D341Med (cell line): Measurements from ENCODE around the gene UBE2QL1.

ENCODE experiments used
- DNase-seq: peaks from one replicate; pipeline ENCODE4 v3.0.0; 2012; ENCODE audit warnings: low spot score

Gene UBE2QL1

DNA sequence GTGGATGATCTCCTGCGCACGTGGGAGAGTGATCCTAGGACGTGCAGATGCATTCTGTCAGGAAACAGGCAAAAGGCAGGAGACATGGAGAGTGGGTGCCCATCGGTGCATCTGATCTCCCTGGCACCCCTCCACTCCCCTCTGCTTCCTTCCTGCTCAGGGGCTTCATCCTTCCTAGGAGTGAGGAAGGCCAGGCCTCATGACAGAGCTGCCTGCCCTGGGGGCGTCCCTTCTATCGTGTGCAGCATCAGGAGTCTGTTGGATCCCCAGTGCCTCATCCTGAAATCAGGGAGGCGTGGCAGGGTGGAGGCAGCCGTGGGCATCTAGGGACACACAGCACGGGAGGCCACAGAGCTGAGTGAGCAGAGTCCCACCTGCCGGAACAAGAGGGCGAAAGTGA, 30.1 kb downstream of the UBE2QL1 start:
- no peak for DNase-seq

DNA sequence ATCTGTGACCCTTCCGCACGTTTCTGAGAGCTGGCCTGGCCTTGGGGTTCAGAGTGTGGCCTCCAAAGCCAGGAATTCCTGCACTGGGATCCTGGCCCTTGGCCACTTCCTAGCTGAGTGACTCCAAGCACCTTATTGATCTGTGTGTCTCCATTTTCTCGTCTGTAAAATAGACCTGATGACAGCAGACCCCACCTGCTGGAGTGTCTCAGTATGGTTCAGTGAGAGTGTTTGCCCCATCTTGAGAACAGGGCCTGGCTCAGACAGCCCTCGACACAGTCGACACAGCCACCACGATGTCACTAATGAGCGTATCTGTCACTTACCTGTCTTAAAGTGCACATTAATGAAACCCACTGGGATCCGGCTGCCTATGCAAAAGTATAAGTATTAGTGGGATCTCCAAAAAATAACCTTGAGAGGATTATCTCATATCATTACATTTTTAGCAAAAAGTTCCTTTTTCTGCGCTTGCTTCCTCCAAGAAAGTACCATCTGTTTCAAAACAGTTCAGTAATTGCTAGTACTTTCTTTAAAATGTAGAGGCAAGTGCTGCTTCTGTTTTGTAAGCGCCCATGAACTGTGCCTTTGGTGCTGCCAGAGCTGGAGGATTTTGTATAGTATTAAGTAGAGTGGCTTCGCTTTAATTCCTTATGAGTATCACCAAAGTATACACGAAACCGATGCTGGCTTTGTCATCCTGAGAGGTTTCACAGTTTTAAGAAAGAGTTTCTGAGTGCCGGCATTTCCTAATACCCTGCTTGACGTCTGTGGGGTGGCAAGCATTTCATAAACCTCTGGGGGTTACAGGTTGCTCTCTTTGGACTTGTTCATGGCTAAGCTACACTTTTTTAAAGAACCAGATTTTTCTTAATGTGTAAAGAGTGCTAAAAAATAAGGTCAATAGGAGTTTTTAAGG, 31.7 kb downstream of the UBE2QL1 start:
- no peak for DNase-seq

DNA sequence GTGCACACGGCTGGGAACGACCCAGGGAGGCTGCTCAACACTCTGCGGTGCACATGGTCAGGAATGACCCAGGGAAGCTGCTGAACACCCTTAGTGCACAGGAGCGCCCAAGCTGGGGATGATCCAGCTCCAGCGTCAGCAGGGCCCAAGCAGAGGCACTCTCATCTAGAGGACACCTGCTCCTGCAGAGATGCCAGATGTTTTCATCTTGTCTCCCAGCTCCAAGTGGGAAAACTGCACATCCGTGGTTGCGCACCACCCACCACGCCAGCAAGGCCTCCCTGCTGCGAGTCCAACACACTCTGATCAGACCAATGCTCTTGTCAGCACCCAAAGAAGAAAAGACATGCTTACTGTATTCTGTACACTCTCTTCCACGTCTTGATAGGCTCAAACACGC, 34.1 kb downstream of the UBE2QL1 start:
- DNase-seq, result no peak

DNA sequence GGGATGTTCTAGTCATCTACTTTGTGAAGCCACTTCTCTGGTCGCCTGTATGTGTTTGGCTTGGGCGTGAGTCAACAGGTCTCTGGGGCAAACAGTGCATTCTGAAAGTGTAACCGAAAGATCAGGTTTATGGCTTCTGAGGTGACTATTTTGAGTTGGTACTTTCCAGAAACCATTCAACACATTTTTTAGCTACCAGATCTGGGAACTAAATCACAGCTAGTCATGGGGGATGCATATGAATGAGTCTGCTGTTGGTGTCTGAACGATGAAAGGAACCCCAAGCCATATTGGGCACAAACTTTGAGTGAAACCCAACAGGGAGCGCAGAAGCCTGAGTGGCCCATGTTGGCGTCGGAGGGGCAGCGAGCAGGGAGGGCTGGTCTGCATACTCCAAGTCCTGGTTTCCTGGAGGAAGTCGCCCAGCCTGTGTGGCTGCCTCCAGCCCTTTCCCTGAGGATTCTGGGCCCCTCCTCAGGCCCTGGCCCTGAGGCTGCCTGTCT, 35.3 kb downstream of the UBE2QL1 start:
- DNase-seq, result no peak

DNA sequence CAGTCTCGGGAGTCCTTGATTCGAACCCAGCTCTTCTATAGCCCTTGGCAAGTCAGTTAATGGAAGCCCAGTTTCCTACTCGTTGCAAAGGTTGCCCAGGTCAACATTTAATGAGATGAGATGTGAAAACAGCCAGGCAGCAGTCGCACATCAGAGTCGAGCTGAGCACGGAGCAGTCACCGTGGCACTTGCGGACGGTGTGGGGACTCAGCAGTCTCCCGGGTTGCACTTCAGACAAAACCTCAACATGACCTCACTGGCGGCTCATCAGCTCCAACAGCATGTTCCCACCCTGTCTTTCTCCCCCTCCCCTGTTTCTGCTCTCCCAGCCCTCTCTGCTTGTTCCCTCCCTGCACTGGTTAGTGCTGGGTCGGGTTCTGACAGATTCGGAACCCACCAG, 35.8 kb downstream of the UBE2QL1 start:
- no peak for DNase-seq

DNA sequence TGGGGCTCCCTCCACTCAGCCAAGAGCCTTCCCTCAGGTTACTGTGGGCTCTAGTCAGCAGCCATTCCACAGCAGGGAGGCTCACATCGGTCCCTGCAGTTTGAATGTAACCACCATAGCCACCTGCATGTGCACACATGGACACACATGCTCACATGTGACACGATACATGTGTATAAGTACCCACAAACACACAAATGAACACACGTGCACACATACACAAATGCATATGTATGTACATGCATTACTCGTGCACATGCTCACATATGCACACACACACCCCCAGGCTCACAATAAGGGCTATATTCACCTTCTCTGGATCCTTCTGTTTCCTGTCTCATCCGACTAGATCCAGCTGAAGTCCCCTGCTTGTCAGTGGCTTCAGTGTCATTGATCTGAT, 36.2 kb downstream of the UBE2QL1 start:
- no peak for DNase-seq

DNA sequence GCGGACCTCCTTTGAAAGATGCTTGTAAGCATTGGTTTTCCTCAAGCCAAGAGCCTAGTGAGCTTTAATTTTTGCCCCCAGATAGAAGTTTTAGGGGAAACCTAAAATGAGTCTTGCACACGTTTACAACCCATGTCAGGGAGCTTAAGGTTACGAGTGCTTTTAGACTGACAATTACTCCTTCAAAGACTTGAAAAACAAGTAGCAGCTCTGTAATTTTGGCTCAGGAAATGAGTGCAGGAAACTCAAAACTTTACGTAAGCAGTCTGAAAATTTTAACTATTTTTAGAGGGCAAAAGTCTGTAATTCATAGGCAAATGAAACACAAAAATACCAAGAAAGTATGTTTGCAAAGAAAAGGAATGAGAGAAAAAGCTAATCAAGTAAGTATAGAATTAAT, 36.8 kb downstream of the UBE2QL1 start:
- DNase-seq, result no peak

DNA sequence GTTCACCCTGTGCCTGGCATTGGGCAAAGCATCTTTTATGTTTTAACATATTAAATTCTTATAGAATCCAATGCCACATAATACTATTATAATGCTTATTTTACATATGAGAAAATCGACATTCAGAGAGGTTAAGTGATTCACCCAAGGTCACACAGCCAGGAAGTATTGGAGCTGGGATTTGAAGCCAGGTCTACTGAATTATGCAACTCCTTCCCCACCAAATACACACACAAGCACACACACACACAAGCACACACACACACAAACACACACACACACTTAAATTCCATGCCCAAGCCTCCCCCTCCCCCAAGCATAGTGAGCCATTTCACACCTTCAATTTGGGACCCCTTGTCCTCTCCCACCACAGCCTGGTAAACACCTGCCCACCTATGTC, 37.4 kb downstream of the UBE2QL1 start:
- DNase-seq, result no peak

DNA sequence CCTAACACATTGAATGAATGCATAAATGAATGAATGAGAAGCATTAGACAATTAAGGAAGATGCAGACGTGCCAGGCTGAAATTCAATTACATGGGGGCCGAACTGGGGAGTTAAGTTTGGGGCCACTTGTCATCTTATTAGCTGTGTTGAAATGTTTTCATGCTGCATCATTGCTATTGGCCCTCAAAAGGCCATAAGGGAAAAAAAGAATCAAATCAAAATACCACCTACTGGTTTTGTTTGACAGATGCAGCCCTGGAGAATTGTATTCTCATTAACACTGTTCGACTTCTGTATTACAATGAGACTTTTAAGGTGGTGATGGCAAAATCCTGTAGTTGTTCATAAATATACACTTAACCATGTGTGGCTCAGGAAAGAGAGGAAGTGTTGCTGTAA, 38.4 kb downstream of the UBE2QL1 start:
- DNase-seq, result no peak

DNA sequence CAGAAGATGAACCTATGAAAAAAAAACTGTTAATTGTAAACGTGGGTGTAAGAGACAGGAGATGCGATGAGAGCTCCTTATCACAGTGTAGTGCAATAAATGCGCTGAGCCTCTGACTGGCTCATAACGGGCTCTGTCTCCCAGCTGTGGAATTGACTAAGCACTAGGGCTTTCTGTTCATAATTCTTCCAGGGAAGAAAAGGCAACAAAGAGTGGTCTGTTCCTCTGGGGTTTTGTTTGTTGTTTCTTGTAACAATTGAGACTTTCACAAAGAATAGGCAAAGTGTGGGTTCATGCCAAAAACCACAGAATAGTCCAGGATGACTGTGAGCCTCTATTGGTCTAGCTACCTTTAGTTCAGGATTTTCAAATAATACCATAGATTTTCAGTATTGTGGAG, 39.4 kb downstream of the UBE2QL1 start:
- no peak for DNase-seq

DNA sequence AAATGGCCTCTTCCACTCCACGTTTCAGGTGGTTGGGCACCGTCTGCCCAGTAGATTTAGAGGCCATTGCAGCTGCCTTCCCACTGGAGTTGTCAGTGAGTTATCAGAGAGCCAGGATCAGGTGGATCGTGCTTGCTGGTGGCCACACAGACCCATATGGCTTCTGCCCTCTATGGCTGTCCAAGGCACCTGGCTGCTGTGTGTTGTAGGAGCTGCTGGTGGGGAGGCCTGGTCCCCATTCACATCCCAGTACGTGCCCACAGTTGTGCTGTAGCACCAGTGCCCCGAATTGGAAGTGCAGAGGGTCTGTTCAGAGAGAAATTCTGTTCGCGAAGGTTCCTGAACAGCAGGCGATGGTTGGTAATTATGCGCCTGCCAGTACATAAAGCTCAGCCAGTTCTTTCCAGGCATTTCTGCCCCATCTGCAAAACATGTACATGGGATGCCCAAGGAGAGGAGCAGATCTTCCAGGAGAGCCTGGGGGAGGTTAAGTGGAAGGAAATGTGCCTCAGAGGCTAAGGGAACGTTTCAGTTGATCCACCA, 41.1 kb downstream of the UBE2QL1 start:
- no peak for DNase-seq

DNA sequence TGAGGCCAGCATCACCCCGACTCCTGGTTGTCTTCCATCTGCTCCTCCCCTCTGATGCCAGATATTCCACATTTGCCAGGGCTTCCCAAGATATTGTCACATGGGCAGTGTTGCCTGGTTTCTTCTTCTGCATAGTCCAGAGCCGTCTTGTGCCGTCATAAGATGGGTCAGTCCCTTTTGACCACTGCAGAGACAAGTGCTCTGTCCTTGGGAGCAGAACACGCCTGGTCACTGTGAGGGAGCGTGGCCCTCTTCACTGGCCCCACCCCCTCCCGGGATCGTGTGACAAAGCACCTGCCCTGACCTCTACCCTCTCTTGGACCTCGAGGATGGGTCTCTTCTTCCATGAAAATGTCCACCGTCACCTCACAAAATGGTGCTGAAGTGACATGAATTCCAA, 41.6 kb downstream of the UBE2QL1 start:
- DNase-seq, result no peak

DNA sequence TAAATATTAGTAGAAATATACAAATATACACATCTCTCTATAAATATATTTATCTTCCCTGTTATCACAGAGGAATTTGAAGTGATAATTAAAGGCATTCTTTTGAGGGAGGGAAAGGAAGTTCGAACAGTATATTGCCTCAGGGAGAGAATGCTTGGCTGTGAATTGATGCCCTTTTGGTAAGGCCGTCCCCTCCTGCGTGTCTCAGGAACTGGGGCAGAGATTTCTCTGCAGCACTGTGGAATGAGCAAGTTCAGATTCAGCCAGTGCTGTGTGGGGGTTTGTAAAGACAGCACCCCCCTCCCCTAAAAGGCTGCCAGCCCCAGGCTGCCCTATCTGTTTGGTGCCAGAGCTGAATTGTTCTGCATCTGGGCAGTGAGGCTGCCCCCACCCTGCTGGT, 42.0 kb downstream of the UBE2QL1 start:
- DNase-seq, result no peak

DNA sequence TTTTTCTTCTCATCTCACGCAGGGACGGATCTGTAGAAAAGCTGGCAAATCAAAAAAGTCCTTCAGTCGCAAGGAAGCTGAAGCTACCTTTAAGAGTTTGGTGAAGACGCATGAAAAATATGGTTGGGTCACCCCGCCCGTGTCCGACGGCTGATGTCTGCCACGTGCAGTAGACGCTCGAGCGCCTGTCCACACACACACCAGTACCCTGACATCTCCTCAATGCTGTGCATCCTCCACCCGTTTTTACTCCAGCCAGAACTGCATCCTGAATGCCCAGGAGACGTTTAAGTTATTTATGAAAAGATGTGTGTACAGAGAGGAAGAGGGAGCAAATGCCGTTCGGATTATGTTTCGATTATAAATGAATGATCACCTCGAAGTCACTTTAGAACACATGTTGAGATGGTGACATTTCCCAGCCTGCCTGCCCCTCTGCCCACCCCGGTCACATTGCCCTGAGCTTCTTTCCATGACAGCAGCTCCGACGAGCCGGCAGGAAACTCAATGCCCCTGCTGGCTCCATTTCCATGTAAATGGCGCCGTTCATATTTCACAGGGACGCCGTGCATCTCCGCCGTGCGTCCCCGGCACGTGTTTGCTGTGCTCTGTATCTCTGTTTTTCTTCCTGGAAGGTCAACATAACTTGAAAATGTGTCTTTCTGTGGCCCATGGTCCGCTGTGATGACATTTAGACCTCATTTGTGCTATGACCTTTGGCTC, 42.7 kb downstream of the UBE2QL1 start:
- no peak for DNase-seq

DNA sequence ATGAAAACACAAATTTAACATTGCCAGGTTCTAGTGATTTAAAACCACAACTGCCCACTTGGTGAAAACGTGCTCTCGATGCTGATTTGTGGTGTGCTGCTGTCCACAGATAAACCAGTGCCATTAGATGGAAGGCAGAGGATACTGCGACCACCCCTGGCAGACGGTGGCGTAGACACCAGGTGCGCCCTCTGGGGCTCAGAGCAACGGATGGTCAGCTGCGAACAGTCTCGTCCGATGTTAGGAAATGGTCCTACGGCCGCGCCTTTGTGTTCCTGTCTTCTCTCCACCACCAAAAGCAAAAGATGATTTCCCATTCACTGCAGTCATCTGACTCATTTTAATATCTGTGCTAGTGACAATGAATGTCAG, 43.2 kb downstream of the UBE2QL1 start:
- no peak for DNase-seq

DNA sequence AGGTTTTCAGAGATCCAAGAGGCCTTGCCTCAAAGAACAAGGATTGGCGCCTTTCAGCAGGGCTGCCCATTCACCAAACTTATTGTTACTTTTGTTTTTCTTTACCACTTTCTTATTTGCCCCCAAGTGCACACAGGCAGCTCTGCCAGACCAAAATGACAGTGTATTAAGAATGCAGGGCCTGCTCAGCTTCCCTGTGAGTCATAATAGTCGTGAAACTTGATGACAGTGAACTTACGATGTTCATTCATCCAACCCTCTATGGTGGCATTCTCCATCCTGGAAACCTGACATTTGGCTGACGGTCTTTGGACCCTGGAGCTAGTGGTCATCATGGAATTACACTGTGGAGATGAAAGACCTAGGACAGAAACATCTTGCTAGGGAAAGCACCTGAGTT, 44.3 kb downstream of the UBE2QL1 start:
- DNase-seq, result no peak

DNA sequence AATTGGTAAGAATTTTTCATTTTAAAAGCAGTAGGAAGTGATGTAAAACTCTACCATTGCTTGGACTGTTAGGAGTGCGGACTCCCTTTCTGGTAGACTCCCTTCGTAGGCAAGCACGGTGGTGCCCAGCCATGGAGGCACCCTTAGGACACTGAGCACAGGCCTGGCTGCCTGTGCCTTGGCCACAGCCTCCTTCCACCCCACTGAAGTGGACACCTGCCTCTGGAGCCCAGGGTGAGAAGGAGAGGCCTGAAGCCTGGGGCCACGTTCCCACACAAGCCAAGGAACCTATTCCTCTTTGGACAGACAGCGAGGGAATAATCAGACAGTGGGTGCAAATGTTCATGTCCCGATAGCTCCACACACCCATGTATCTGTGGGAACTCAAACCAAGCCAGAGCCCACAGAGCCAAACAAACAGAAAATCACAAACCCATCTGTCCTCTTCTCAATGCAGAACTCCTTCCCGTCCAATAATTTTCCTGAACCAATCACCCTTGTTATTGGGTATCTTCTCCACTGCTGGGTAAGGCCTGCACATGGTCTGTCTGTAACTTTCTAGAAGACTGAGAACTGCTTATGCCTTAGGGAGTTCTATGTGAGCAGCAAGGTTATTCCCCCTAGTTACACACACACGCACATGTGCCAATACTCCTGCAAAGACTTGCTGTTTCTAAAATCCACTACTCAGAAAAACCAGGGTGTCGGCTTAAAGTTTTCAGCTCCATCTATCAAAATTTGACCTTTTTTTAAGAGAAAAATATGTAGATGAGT, 45.2 kb downstream of the UBE2QL1 start:
- no peak for DNase-seq

DNA sequence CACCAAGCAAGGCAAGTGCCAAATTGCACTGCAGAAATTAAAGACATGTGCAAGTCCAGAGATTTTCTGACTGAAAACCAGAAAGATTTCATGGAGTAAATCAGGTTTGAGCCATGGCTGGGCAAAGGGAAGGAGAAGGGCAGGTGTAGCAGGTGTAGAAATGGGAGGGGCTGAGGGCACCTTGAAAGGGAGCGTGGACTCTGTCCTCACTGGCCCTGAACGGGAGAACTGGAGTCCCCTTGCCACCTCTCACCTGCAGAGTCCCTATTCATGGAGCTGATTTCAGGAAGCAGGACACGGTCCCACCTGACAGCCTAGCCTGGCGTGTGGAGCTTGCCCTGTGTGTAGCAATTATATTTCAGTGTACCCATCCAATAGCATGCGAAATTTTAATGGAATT, 46.3 kb downstream of the UBE2QL1 start:
- no peak for DNase-seq

DNA sequence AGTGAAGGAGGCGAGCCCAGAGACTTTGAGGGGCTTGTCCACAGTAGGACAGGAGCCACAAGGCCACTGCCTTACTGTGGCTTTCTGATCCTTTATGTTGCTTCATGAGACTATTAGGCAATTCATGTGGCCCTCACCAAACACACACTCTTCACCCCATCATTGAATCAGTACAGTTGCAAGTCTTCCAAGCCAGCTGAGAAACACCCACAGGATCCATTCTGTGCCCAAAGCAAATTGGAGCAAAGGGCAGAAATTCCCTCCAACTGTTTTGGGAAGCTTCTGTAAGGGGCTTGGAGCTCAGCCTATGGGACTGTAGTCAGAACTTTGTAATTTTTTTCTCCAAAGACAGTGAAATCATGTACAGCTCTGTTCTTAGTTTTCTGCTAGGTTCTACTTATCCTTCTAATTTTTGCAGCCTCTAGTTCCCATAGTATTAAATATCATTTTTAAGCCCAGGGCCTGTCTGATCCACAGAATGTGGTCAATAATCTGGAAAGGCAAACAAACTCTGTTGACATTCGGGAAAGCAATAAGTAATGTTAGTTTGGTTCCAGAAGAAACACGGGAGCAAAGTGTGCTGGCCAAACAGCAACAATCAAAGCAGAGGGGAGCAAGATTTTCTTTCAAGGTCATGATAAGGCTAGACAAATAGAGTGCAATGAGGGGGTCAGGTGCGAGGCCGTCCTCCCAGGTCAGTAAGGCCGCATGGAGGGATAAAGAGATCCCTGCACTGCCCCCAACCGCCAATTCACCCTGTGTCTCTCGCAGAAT, 47.0 kb downstream of the UBE2QL1 start:
- DNase-seq, result no peak

DNA sequence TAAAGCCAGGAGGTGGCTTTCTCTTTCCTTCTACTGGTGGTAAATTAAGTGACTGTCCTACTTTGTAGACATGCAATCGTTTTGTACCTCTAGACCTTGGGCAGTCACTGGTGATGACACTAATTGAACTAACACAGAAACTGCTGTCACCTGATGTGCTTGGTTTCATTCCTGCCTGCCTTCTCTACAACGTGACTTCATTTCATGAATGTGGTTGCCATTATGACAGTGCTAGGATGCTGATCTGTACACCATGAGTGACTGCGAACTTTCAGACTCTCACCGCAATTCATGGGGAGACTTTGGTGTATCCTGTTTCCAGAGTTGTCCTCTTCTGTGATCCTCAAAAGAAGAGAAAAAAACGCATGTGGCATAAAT, 47.5 kb downstream of the UBE2QL1 start:
- no peak for DNase-seq

DNA sequence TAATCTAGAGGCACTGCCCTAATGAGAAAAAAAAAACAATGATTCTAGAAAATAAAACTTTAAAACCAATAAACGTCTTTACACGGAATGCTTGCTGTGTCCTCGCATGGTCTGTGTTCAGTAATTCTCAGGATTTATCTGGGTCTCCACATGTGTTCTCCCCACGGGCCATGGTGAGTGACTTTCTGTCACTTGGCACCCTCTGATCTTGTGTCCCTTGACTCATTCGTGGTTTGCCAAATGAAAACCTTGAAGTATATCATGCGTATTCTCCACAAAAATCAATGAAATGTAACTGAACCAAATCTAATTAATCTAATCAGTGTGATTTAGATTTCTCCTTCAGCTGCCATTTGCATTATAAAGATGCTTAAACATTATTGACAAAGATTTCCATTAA, 48.0 kb downstream of the UBE2QL1 start:
- no peak for DNase-seq

DNA sequence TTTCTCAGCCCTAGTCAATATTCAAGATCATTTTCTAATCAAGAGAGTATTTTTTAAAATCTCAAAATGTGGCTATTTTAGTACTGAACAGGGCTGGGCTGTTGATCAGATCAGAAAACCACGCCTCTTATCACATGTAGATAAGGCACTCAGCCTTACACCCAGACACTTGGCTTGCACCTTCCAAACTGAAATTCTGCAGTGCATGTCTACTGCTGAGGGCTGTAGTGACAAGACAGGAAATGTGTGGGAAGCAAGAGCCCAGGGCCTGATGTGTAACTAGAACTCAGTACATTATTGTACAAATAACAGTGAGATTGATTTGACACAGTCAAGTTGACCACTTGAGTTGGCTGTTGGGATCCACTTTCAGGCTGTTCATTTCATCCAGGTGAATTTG, 48.6 kb downstream of the UBE2QL1 start:
- no peak for DNase-seq
